Stomach (tissue), 4 donors: ENCODE measurements around the gene THADA.

Experiments
- CTCF ChIP-seq, 7 experiments: fragments of 450-650 bp in 4 of 7; fragments of 200-600 bp in 3 of 7; sonication (generic) in 3 of 7; IDR thresholded peaks; one replicate each; pipeline ENCODE4 v1.5.1; 2016 to 2019; ENCODE audit warnings: antibody characterized with exemption in 7 of 7, control low read depth in 2 of 7, mild to moderate bottlenecking in 1 of 7
- EP300 ChIP-seq: sonication (generic); formaldehyde crosslinking; IDR thresholded peaks from one replicate; pipeline ENCODE4 v1.6.1; 2017; ENCODE audit warnings: antibody characterized with exemption

- no peak for TF ChIP-seq CTCF (IDR thresholded peaks at IDR 0.05)
- no peak for TF ChIP-seq EP300
Observed at GRCh38 chr2:43407935-43408334, 187.9 kb downstream of the THADA start.
